ENCODE data around the gene CALCOCO2.
A peak's percentile ranks its signal among the peaks of the same experiment; 100 is the strongest.

Gene CALCOCO2

DNA sequence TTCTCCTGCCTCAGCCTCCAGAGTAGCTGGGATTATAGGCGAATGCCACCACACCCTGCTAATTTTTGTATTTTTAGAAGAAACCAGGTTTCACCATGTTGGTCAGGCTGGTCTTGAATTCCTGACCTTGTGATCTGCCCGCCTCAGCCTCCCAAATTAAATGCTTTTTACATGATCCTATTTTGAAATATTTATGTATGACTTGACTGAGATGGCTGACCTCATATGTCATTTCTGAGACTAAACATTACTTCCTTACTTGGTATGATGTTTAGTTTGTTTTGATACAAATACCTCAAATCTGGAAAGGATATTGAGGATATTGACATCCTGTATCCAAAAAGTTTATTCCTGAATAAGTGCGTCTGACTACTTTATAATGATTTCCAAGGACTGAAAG lies 11.9 kb downstream of the CALCOCO2 start:
- TF ChIP-seq, protein P1, sequence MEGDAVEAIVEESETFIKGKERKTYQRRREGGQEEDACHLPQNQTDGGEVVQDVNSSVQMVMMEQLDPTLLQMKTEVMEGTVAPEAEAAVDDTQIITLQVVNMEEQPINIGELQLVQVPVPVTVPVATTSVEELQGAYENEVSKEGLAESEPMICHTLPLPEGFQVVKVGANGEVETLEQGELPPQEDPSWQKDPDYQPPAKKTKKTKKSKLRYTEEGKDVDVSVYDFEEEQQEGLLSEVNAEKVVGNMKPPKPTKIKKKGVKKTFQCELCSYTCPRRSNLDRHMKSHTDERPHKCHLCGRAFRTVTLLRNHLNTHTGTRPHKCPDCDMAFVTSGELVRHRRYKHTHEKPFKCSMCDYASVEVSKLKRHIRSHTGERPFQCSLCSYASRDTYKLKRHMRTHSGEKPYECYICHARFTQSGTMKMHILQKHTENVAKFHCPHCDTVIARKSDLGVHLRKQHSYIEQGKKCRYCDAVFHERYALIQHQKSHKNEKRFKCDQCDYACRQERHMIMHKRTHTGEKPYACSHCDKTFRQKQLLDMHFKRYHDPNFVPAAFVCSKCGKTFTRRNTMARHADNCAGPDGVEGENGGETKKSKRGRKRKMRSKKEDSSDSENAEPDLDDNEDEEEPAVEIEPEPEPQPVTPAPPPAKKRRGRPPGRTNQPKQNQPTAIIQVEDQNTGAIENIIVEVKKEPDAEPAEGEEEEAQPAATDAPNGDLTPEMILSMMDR (IDR thresholded peaks at IDR 0.05; ENCODE audit: low read depth, low read length, missing control alignments): no peak

DNA sequence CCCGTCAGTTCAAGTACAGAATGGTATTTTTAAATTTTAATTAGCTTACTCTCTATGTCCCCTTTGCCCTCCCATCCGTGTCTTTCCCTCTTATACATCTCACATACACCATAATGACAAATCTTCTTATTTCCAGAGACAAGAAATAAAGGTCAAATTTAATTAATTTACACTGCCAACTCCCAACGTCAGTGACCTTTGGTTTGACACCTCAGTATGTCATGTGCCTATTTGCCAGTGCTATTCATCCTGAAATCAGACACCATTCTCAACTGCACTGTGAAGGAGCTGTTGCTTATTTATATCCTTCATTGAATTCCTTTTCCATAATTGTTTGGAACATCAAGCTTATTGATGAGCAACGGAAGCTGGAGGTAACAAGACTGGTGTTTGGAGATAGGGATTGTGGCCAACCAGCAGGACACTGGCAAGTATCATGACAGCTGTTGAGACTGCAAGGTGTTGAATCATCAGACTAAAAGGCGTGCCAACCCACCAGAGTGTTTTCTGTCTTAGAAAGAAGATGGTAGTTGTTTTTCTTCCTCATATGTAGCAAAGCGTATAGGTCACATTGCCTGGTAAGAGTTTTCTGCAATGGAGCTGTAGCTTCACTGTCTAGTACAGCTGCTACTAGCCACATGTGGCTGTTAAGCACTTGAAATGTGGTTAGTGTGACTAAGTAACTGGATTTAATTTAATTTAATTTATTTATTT lies 12.5 kb downstream of the CALCOCO2 start:
- no peak for DNase-seq (ENCODE audit: low read depth)
- H3K4me3 ChIP-seq (ENCODE audit: low read depth, low read length): no peak overlapping the region
- TF ChIP-seq, protein P1 (IDR thresholded peaks at IDR 0.05; ENCODE audit: low read depth, low read length, missing control alignments): no peak
- in situ Hi-C loops (cut with HindIII; ENCODE audit: low sequenced_read_pairs): no loop called here

More for the DNA sequence above, 11.9 kb downstream of the CALCOCO2 start:
- in situ Hi-C loops (cut with HindIII; ENCODE audit: low sequenced_read_pairs): no loop called here
- DNase-seq (ENCODE audit: low read depth): no peak
- H3K4me3 ChIP-seq (ENCODE audit: low read depth, low read length): no peak overlapping the region

DNA sequence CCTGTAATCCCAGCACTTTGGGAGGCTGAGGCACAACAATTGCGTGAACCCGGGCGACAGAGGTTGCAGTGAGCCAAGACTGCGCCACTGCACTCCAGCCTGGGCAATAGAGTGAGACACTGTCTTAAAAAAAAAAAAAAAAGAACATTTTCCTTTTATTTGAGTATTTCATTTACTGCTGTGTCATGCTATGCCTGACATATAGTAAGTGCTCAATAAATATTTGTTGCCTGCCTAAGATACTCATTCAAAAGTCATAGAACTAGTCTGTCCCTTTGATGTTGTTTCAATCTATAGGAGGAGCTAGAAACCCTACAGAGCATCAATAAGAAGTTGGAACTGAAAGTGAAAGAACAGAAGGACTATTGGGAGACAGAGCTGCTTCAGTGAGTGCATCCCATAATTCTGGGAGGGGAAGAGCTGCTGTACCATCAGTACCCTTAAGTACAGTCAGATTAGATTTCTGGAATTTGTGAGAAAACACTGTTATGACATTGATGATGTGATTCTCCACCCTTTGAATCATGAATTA lies 20.0 kb downstream of the CALCOCO2 start:
- in situ Hi-C loops (cut with HindIII; ENCODE audit: low sequenced_read_pairs): no loop called here

DNA sequence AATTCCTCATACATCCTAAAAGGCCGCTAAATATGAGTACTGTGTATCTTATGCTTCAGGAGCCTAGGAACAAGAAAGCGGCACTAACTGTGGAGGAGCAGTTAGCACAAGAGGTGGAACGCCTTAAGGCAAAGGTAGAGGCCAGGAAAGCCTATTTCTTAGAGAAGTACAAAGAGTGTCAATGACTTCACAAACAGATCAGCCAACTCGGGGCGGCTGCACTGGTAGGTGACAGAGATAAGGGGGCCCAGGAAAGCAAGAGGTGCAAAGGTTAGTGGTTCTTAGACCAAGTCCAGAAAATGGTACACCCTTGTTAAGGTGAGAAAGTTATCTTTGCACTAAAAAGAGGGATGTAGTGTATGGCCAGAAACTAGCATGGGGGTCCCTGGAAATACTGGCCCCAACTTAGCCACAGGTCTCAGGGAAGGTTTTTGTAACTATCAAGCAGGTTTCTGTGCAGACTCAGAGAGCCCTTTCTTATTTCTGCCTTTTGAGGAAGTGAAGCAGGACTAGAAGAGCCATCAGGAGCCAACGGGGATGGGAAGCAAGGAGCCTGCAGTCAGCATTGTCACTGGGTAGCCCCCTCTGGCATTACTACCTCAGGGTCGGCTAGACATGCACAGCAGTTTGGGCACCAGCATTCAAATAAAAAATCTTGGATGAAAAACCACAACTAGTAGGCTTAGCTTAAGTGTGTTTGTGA lies 24.1 kb downstream of the CALCOCO2 start:
- no peak overlapping the region for H3K4me3 ChIP-seq (ENCODE audit: low read depth, low read length)
- in situ Hi-C loops (cut with HindIII; ENCODE audit: low sequenced_read_pairs): no loop called here
- TF ChIP-seq, protein P1 (IDR thresholded peaks at IDR 0.05; ENCODE audit: low read depth, low read length, missing control alignments): no peak
- DNase-seq (ENCODE audit: low read depth): no peak

More for the DNA sequence above, 20.0 kb downstream of the CALCOCO2 start:
- TF ChIP-seq, protein P1 (IDR thresholded peaks at IDR 0.05; ENCODE audit: low read depth, low read length, missing control alignments): no peak
- H3K4me3 ChIP-seq (ENCODE audit: low read depth, low read length): no peak overlapping the region
- DNase-seq (ENCODE audit: low read depth): no peak

DNA sequence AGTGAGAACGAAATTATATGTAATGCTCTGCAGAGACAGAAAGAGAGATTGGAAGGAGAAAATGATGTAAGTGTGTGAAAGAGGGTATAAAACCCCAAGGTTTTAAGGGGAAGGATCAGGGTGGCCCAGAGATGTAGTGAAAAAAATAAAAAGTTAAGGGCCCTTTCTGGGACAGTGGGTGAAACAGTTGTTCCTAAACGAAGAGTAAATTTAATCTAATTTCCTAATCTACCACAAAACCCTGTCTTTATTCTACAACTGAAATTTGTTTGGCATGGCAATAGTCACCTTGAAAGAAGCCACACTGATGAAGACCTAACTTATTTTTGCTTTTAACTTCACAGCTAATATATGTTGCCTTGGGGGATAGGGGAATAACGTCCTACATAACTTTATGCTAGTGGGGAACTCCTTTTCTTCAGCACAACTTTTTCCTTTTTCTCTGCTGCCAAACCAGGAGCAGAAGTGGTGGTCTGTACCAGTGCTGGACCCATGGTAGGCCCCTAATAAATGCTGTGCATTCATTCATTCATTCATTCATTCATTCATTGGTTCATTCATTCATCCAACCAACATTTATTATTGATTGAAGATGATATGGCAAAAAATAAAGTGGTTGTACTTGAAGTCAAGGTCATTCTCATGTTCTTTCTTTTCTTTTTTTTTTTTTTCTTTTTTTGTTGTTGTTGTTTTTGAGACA lies 25.4 kb downstream of the CALCOCO2 start:
- H3K4me3 ChIP-seq (ENCODE audit: low read depth, low read length): no peak overlapping the region
- DNase-seq (ENCODE audit: low read depth): no peak
- in situ Hi-C loops (cut with HindIII; ENCODE audit: low sequenced_read_pairs): no loop called here
- TF ChIP-seq, protein P1 (IDR thresholded peaks at IDR 0.05; ENCODE audit: low read depth, low read length, missing control alignments): no peak

DNA sequence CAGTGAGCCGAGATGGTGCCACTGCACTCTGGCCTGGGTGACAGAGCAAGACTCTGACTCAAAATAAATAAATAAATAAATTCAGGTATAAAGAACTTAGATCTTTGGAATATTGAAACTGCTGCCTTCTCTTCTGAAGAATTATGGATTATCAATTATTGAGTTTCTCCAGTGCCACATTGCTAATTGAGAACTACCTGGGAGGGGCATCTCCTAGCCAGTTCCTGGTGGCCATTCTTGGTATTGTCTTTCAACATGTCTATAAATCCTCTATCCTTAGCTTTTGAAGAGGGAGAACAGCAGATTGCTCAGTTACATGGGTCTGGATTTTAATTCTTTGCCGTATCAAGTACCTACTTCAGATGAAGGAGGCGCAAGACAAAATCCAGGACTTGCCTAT lies 29.2 kb downstream of the CALCOCO2 start:
- H3K4me3 ChIP-seq (ENCODE audit: low read depth, low read length): no peak overlapping the region
- no peak for DNase-seq (ENCODE audit: low read depth)
- in situ Hi-C loops (cut with HindIII; ENCODE audit: low sequenced_read_pairs): loop anchor here (10.0 kb wide), 1 partner anchor 125 kb away; no protein-coding TSS in a partner anchor
- TF ChIP-seq, protein P1 (IDR thresholded peaks at IDR 0.05; ENCODE audit: low read depth, low read length, missing control alignments): peak; percentile 26

Measured in astrocyte of the cerebellum (primary cell).